Smooth muscle cell (in vitro differentiated cells): ENCODE data around the gene ASXL1. TPM values are rescaled to one million over a fixed set of nuclear protein-coding genes. Genes with fewer than 3 reads are reported as not detected.

Experiments used
- DNase-seq: peaks from one replicate; lab custom pipeline; 2025; ENCODE audit not compliant: unreplicated experiment; lab: John Stamatoyannopoulos, UW
- H2AFZ ChIP-seq: fragments of 200-600 bp; sonication (generic); 2 replicates; pipeline ENCODE4 v1.6.0; 2016; ENCODE audit warnings: antibody characterized with exemption, low read depth, mild to moderate bottlenecking
- H3F3A ChIP-seq: fragments of 200-600 bp; sonication (generic); 2 replicates; pipeline ENCODE4 v1.6.0; 2017; ENCODE audit warnings: antibody characterized with exemption, low read depth
- H3K27ac ChIP-seq: fragments of 200-600 bp; sonication (generic); 2 replicates; pipeline ENCODE4 v1.5.1; 2016; ENCODE audit warnings: low read depth, mild to moderate bottlenecking
- H3K27me3 ChIP-seq: fragments of 200-600 bp; sonication (generic); 2 replicates; pipeline ENCODE4 v1.6.1; 2016; ENCODE audit warnings: low read depth, mild to moderate bottlenecking
- H3K36me3 ChIP-seq: fragments of 200-600 bp; sonication (generic); 2 replicates; pipeline ENCODE4 v1.5.1; 2016; ENCODE audit warnings: low read depth
- H3K4me1 ChIP-seq: fragments of 200-600 bp; sonication (generic); 2 replicates; pipeline ENCODE4 v1.5.1; 2016; ENCODE audit warnings: low read depth
- H3K4me2 ChIP-seq: fragments of 200-600 bp; sonication (generic); 2 replicates; pipeline ENCODE4 v1.6.0; 2016; ENCODE audit warnings: mild to moderate bottlenecking
- H3K4me3 ChIP-seq: fragments of 200-600 bp; sonication (generic); 2 replicates; pipeline ENCODE4 v1.5.1; 2016; ENCODE audit warnings: mild to moderate bottlenecking
- H3K79me2 ChIP-seq: fragments of 200-600 bp; sonication (generic); 2 replicates; pipeline ENCODE4 v1.6.0; 2016; ENCODE audit warnings: low read depth, mild to moderate bottlenecking
- H3K9ac ChIP-seq: fragments of 200-600 bp; sonication (generic); 2 replicates; pipeline ENCODE4 v1.6.0; 2016; ENCODE audit warnings: low read depth
- H3K9me3 ChIP-seq: fragments of 200-600 bp; sonication (generic); replicated peaks from 2 replicates; pipeline ENCODE4 v1.5.1; 2016; ENCODE audit warnings: low read depth
- H4K20me1 ChIP-seq: fragments of 200-600 bp; sonication (generic); 2 replicates; pipeline ENCODE4 v1.6.0; 2016; ENCODE audit warnings: low read depth
- WGBS: methylation state at CpG from one replicate; pipeline ENCODE4 v1.1.7; 2016; ENCODE audit warnings: low lambda C conversion rate; 5-methylcytosine and 5-hydroxymethylcytosine counted together
- polyA plus RNA-seq: library from polyadenylated mRNA; unstranded; fragments of >200 nt; fragmentation: Nextera tagmentation; extraction: Ambion mirVana; gene quantifications from 2 replicates; pipeline ENCODE4 v1.2.1, GENCODE V29; 2016
- total RNA-seq: library from RNA; depleted of rRNA; stranded (reverse); fragments of >200 nt; gene quantifications from 2 replicates; pipeline ENCODE4 v1.2.3, GENCODE V29; 2014
- TF ChIP-seq, protein P1 (sequence below): fragments of 200-600 bp; sonication (generic); IDR thresholded peaks from 2 replicates; pipeline ENCODE4 v1.5.1; 2017; ENCODE audit warnings: borderline replicate concordance, mild to moderate bottlenecking, antibody characterized with exemption; ENCODE audit not compliant: insufficient read depth, poor library complexity, severe bottlenecking

ASXL1 gene
- total and polyA plus RNA-seq, 2 experiments from 2014 or later, result 46.5 to 62.1 TPM

DNA sequence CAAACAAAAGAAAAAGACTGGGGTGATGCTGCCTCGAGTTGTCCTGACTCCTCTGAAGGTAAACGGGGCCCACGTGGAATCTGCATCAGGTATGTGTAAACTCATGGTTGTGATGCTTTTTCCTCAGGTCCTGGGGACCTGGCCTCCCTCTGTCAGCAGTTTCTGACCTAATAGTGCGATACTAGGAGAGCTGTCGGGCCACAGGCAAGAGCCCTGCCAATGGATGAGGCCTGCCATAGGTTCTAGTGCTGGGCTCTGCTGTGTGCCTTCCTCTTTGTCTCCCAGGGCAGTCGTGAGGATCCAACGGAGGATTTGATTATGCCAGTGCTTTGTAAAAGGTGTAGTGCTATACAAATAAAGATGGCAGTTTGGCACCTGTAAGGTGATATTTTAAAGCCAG lies 71.2 kb downstream of the ASXL1 start:
- Histone ChIP-seq H3F3A (peaks cover 22% of the 10 kb centered on the region), H3K36me3 (peaks cover 20% of the 10 kb centered on the region), H3K4me2 (no peak overlapping the region), H3K9ac (no peak overlapping the region), H3K4me1 (no peaks in the 10 kb centered on the region), H3K4me3 (no peak overlapping the region), H4K20me1 (peaks cover 89% of the 10 kb centered on the region), H3K9me3 (no peaks in the 10 kb centered on the region), H3K27me3 (no peaks in the 10 kb centered on the region), H2AFZ (no peak overlapping the region), H3K27ac (no peak overlapping the region), H3K79me2 (peaks cover 35% of the 10 kb centered on the region)
- no peak for DNase-seq
- TF ChIP-seq, protein P1, sequence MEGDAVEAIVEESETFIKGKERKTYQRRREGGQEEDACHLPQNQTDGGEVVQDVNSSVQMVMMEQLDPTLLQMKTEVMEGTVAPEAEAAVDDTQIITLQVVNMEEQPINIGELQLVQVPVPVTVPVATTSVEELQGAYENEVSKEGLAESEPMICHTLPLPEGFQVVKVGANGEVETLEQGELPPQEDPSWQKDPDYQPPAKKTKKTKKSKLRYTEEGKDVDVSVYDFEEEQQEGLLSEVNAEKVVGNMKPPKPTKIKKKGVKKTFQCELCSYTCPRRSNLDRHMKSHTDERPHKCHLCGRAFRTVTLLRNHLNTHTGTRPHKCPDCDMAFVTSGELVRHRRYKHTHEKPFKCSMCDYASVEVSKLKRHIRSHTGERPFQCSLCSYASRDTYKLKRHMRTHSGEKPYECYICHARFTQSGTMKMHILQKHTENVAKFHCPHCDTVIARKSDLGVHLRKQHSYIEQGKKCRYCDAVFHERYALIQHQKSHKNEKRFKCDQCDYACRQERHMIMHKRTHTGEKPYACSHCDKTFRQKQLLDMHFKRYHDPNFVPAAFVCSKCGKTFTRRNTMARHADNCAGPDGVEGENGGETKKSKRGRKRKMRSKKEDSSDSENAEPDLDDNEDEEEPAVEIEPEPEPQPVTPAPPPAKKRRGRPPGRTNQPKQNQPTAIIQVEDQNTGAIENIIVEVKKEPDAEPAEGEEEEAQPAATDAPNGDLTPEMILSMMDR, result no peak
- 95% methylated on average over 7 of the region's 7 CpGs for WGBS

- 98% methylated on average over 16 of the region's 16 CpGs for WGBS
- H3K27ac ChIP-seq, result no peak overlapping the region
Measured at GRCh38 chr20:32429745-32430360, 71.7 kb downstream of the ASXL1 start.

DNA sequence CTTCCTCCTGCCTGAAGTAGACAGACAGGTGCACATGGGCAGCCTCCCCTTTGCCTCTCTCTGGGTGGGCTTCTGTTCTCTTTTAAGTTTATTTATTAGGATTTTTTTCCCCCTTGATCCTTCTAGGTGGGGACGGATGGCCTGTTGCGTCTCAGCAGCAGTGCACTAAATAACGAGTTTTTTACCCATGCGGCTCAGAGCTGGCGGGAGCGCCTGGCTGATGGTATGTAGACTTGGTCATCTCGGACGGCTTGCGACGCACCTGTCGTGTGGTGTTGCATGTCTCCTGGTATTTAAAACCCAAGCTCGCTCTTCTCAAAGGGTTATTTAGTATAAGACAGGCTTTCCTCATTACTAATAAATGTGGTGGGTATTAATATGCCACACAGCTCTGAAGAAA lies 73.3 kb downstream of the ASXL1 start:
- Histone ChIP-seq H4K20me1 (peaks cover 85% of the 10 kb centered on the region), H3K79me2 (peaks cover 14% of the 10 kb centered on the region), H3K27ac (no peak overlapping the region), H3K9ac (no peak overlapping the region), H3K4me3 (no peak overlapping the region), H2AFZ (no peak overlapping the region), H3K27me3 (no peaks in the 10 kb centered on the region), H3K4me1 (no peaks in the 10 kb centered on the region), H3K9me3 (no peaks in the 10 kb centered on the region), H3F3A (peaks cover 24% of the 10 kb centered on the region), H3K4me2 (no peak overlapping the region), H3K36me3 (peaks cover 30% of the 10 kb centered on the region)
- TF ChIP-seq, protein P1, result no peak
- no peak for DNase-seq
- 98% methylated on average over 12 of the region's 12 CpGs for WGBS

More at GRCh38 chr20:32429745-32430360, 71.7 kb downstream of the ASXL1 start:
- Histone ChIP-seq H3K9me3 (no peaks in the 10 kb centered on the region), H3K9ac (no peak overlapping the region), H3K4me3 (no peak overlapping the region), H3K27me3 (no peaks in the 10 kb centered on the region), H3K79me2 (peaks cover 30% of the 10 kb centered on the region), H4K20me1 (peaks cover 89% of the 10 kb centered on the region), H3K4me1 (no peaks in the 10 kb centered on the region), H3K36me3 (peaks cover 24% of the 10 kb centered on the region), H3K4me2 (no peak overlapping the region), H2AFZ (no peak overlapping the region), H3F3A (peaks cover 24% of the 10 kb centered on the region)
- DNase-seq, result no peak
- TF ChIP-seq, protein P1, result no peak

DNA sequence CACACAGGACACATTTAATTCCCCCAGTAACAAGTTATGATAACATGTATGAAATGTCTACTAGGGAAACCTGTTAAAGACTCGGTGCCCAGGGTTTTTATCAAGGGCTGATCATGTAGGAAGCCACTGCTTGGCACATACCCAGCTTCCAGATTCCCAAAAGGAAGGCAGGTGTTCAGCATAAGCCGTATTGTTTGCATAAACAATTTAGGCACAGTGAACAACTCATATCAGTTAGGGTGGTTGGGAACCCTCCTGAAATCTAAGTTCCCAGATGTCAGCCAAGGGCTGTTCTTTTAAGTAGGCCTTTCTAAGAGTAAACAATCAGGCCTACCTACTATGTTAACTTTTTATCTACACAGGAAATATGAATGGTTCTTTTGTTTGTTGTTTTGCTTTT lies 74.1 kb downstream of the ASXL1 start:
- Histone ChIP-seq H3K4me2 (no peak overlapping the region), H3K27ac (peak overlapping the region; percentile 3), H3K79me2 (peaks cover 5% of the 10 kb centered on the region), H3K36me3 (peaks cover 30% of the 10 kb centered on the region), H3K4me3 (no peak overlapping the region), H3K4me1 (no peaks in the 10 kb centered on the region), H2AFZ (no peak overlapping the region), H3K27me3 (no peaks in the 10 kb centered on the region), H3F3A (peaks cover 24% of the 10 kb centered on the region), H3K9me3 (no peaks in the 10 kb centered on the region), H3K9ac (no peak overlapping the region), H4K20me1 (peaks cover 85% of the 10 kb centered on the region)
- DNase-seq, result no peak
- WGBS, result 95% methylated on average over 2 of the region's 2 CpGs
- TF ChIP-seq, protein P1, result no peak
